Sigmoid colon (tissue), 7 donors: ENCODE results near the gene CPXM2. TPM values are rescaled to one million over a fixed set of nuclear protein-coding genes. Genes with fewer than 3 reads are reported as not detected.

ENCODE experiments used
- DNase-seq: peaks from one replicate; pipeline ENCODE4 v3.0.0-alpha.2; 2019
- H3K27ac ChIP-seq, 4 donors: fragments of 200-600 bp; sonication (generic); one replicate each; pipeline ENCODE4 v1.5.1; 2016 to 2019; ENCODE audit warnings: mild to moderate bottlenecking in 1 of 4
- H3K27me3 ChIP-seq, 3 donors: fragments of 200-600 bp; sonication (generic); one replicate each; pipeline ENCODE4 v1.5.1; 2019; ENCODE audit warnings: mild to moderate bottlenecking in 1 of 3
- H3K36me3 ChIP-seq, 4 donors: fragments of 200-600 bp; sonication (generic); one replicate each; pipeline ENCODE4 v1.5.1; 2016 to 2019
- H3K4me1 ChIP-seq, 4 donors: fragments of 200-600 bp; sonication (generic); one replicate each; pipeline ENCODE4 v1.5.1; 2017 to 2019
- H3K4me3 ChIP-seq, 4 donors: fragments of 200-600 bp; sonication (generic); one replicate each; pipeline ENCODE4 v1.5.1; 2017 to 2019; ENCODE audit warnings: mild to moderate bottlenecking in 2 of 4, moderate library complexity in 1 of 4
- H3K9me3 ChIP-seq, 4 donors: fragments of 200-600 bp in 3 of 4; sonication (generic) in 3 of 4; one replicate each; pipeline versions ENCODE4 v1.5.1 to v1.6.1; 2013 to 2019
- CTCF ChIP-seq, 4 experiments: fragments of 450-650 bp in 3 of 4; fragments of 200-600 bp in 1 of 4; IDR thresholded peaks; one replicate each; pipeline ENCODE4 v1.5.1; 2016 to 2019; ENCODE audit warnings: antibody characterized with exemption in 4 of 4, mild to moderate bottlenecking in 3 of 4, moderate library complexity in 2 of 4
- EP300 ChIP-seq, 4 donors: sonication (generic); formaldehyde crosslinking; IDR thresholded peaks; one replicate each; pipeline ENCODE4 v1.6.1; 2017; ENCODE audit warnings: antibody characterized with exemption in 4 of 4
- POLR2A ChIP-seq, 2 donors: fragments of 450-650 bp; IDR thresholded peaks; one replicate each; pipeline ENCODE4 v1.6.1; 2016; ENCODE audit warnings: antibody characterized with exemption in 2 of 2, mild to moderate bottlenecking in 2 of 2, moderate library complexity in 2 of 2
- POLR2AphosphoS5 ChIP-seq, 4 donors: sonication (generic); formaldehyde crosslinking; IDR thresholded peaks; one replicate each; pipeline ENCODE4 v1.6.1; 2017; ENCODE audit warnings: antibody characterized with exemption in 4 of 4
- WGBS, 2 donors: extraction: QIAGEN DNeasy Blood & Tissue Kit; methylation state at CpG; one replicate each; pipeline ENCODE4 v1.1.7; 2013; 5-methylcytosine and 5-hydroxymethylcytosine counted together
- intact Hi-C: fragments of 100-400 bp; cut with DNase I; formaldehyde crosslinking; loops from one replicate; pipeline ENCODE4 v1.15.1; 2023
- polyA plus RNA-seq, 3 donors: library from polyadenylated mRNA; stranded (reverse); fragments of 200-250 nt; gene quantifications; one replicate each; pipeline ENCODE4 v1.2.3, GENCODE V29; 2013
- total RNA-seq, 4 donors: library from RNA; depleted of rRNA; stranded (reverse); fragments of >200 nt; gene quantifications; one replicate each; pipeline ENCODE4 v1.1.0, GENCODE V29; 2016
- donor health status: healthy with polysubstance abuse.
- donor health status: Bipolar disorder and iron deficiency.
- donor health status: healthy.

The CPXM2 gene
- total and polyA plus RNA-seq, 7 donors = 0.69 to 153 (median 48.5) TPM

GRCh38 chr10:123717336-123717735, 174.3 kb downstream of the CPXM2 start:
- Histone ChIP-seq H3K36me3 (peaks cover 0 to 15% (median 0%) of the 10 kb centered on the region in 4 donors), H3K4me1 (no peaks in the 10 kb centered on the region), H3K9me3 (no peaks in the 10 kb centered on the region), H3K27ac (no peak overlapping the region), H3K4me3 (no peak overlapping the region), H3K27me3 (no peaks in the 10 kb centered on the region)
- intact Hi-C loops = no loop called here
- no peak for TF ChIP-seq POLR2AphosphoS5 (IDR thresholded peaks at IDR 0.05)
- TF ChIP-seq POLR2A (IDR thresholded peaks at IDR 0.05) = no peak
- no peak for TF ChIP-seq CTCF (IDR thresholded peaks at IDR 0.05)
- no peak for TF ChIP-seq EP300 (IDR thresholded peaks at IDR 0.05)
- 81 to 91% methylated on average over 4 of the region's 4 CpGs for WGBS, 2 donors
- DNase-seq = no peak

GRCh38 chr10:123715546-123715945, 176.1 kb downstream of the CPXM2 start:
- H3K9me3 ChIP-seq = no peaks in the 10 kb centered on the region
- no peak overlapping the region for H3K4me3 ChIP-seq
- H3K27me3 ChIP-seq = no peaks in the 10 kb centered on the region
- WGBS, 2 donors = 79 to 91% methylated on average over 2 of the region's 2 CpGs
- no peak for DNase-seq
- intact Hi-C loops = no loop called here
- no peaks in the 10 kb centered on the region for H3K4me1 ChIP-seq
- no peak overlapping the region for H3K27ac ChIP-seq
- peaks cover 0 to 6% (median 0%) of the 10 kb centered on the region in 4 donors for H3K36me3 ChIP-seq
- TF ChIP-seq POLR2A (IDR thresholded peaks at IDR 0.05) (no peak), POLR2AphosphoS5 (IDR thresholded peaks at IDR 0.05) (no peak), EP300 (IDR thresholded peaks at IDR 0.05) (no peak), CTCF (IDR thresholded peaks at IDR 0.05) (no peak)

GRCh38 chr10:123706236-123706635, 185.4 kb downstream of the CPXM2 start:
- no peak for DNase-seq
- peaks cover 0 to 5% (median 0%) of the 10 kb centered on the region in 4 donors for H3K36me3 ChIP-seq
- no peak overlapping the region for H3K27ac ChIP-seq
- no peak overlapping the region for H3K4me3 ChIP-seq
- no peaks in the 10 kb centered on the region for H3K9me3 ChIP-seq
- no peaks in the 10 kb centered on the region for H3K27me3 ChIP-seq
- intact Hi-C loops = no loop called here
- 84 to 90% methylated on average over 4 of the region's 4 CpGs for WGBS, 2 donors
- no peak for TF ChIP-seq EP300 (IDR thresholded peaks at IDR 0.05)
- TF ChIP-seq POLR2A (IDR thresholded peaks at IDR 0.05) = no peak
- TF ChIP-seq POLR2AphosphoS5 (IDR thresholded peaks at IDR 0.05) = no peak
- H3K4me1 ChIP-seq = no peaks in the 10 kb centered on the region

GRCh38 chr10:123704812-123705211, 186.8 kb downstream of the CPXM2 start:
- intact Hi-C loops = no loop called here
- H3K4me3 ChIP-seq = no peak overlapping the region
- H3K27me3 ChIP-seq = no peaks in the 10 kb centered on the region
- H3K27ac ChIP-seq = no peak overlapping the region
- WGBS, 2 donors = 44 to 58% methylated on average over 6 of the region's 6 CpGs
- TF ChIP-seq EP300 (IDR thresholded peaks at IDR 0.05) (no peak), CTCF (IDR thresholded peaks at IDR 0.05) (no peak), POLR2AphosphoS5 (IDR thresholded peaks at IDR 0.05) (no peak)
- no peaks in the 10 kb centered on the region for H3K4me1 ChIP-seq
- H3K9me3 ChIP-seq = no peaks in the 10 kb centered on the region
- no peak for DNase-seq
- peaks cover 0 to 5% (median 0%) of the 10 kb centered on the region in 4 donors for H3K36me3 ChIP-seq

GRCh38 chr10:123704076-123704475, 187.5 kb downstream of the CPXM2 start:
- intact Hi-C loops = no loop called here
- H3K27ac ChIP-seq = no peak overlapping the region
- no peak overlapping the region for H3K4me3 ChIP-seq
- no peaks in the 10 kb centered on the region for H3K4me1 ChIP-seq
- H3K27me3 ChIP-seq = no peaks in the 10 kb centered on the region
- WGBS, 2 donors = 92% methylated on average over 8 of the region's 8 CpGs
- no peak for TF ChIP-seq CTCF (IDR thresholded peaks at IDR 0.05)
- no peak for TF ChIP-seq POLR2A (IDR thresholded peaks at IDR 0.05)
- no peak for TF ChIP-seq POLR2AphosphoS5 (IDR thresholded peaks at IDR 0.05)
- H3K9me3 ChIP-seq = no peaks in the 10 kb centered on the region
- DNase-seq = no peak
- peaks cover 0 to 5% (median 0%) of the 10 kb centered on the region in 4 donors for H3K36me3 ChIP-seq
